ENCODE data around the gene POU2AF1. TPM values are rescaled to one million over a fixed set of nuclear protein-coding genes. Genes with fewer than 3 reads are reported as not detected.

The POU2AF1 gene
- total and polyA plus RNA-seq, 2 of the 13 experiments (the other 11 are each of a cell fraction or from before 2014, with no cell fraction given), result 1.9 to 3.6 TPM

DNA sequence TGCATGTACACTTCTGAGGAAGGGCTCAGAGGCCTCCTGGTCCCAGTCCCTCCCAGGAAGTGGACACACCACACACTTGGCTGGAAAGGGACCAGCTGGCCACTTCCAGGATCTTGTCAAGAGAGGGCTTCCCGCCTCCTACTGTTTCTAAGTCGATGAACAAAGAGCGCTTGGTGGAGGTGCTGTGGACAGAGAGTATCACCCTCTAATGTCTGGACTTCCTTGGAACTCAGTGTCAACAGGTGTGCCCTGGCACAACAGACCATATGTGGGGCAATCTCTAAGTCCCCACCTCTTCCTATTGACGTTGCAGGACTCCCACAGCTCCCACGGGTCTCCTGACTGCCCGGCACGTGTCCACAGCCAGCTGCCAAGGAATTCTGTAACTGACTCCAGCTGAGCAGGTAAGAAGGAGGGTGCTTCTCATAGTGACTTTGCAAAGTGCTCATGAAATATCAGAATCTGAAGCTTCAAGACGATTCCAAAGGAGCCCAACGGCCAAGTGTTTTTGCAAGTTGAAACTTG lies 16.1 kb downstream of the POU2AF1 start:
- no peak for DNase-seq (ENCODE audit: low spot score)
- no peak for FAIRE-seq
- WGBS (ENCODE audit: low lambda C conversion rate), result 79% methylated on average over 6 of the region's 9 CpGs
- TF ChIP-seq ZBTB38 (CRISPR knock-in tag; IDR thresholded peaks at IDR 0.05) (peak; percentile 95), MED1 (CRISPR knock-in tag; IDR thresholded peaks at IDR 0.05) (0 out of 2 replicates have a peak, but pooled peaks have one; percentile 1), RNF2 (conservative IDR thresholded peaks at IDR 0.05; ENCODE audit: low read depth) (no peak), ETV5 (CRISPR knock-in tag; IDR thresholded peaks at IDR 0.05; ENCODE audit: borderline replicate concordance) (peak; percentile 37; the same call in 1 of the 2 replicates), ZNF768 (CRISPR knock-in tag; IDR thresholded peaks at IDR 0.05) (no peak), ZNF572 (CRISPR knock-in tag; IDR thresholded peaks at IDR 0.05) (0 out of 2 replicates have a peak, but pooled peaks have one; percentile 64), SMAD9 (CRISPR knock-in tag; IDR thresholded peaks at IDR 0.05) (no peak), POLR2AphosphoS5 (IDR thresholded peaks at IDR 0.05; ENCODE audit: low read depth, low read length) (no peak), ZSCAN29 (CRISPR knock-in tag; conservative IDR thresholded peaks at IDR 0.05) (0 out of 2 replicates have a peak, but pooled peaks have one; percentile 25), ZNF350 (CRISPR knock-in tag; IDR thresholded peaks at IDR 0.05; ENCODE audit: borderline replicate concordance, low read depth) (0 out of 2 replicates have a peak, but pooled peaks have one; percentile 30), ZNF383 (CRISPR knock-in tag; IDR thresholded peaks at IDR 0.05; ENCODE audit: borderline replicate concordance) (no peak)
- TF ChIP-seq, protein P1, sequence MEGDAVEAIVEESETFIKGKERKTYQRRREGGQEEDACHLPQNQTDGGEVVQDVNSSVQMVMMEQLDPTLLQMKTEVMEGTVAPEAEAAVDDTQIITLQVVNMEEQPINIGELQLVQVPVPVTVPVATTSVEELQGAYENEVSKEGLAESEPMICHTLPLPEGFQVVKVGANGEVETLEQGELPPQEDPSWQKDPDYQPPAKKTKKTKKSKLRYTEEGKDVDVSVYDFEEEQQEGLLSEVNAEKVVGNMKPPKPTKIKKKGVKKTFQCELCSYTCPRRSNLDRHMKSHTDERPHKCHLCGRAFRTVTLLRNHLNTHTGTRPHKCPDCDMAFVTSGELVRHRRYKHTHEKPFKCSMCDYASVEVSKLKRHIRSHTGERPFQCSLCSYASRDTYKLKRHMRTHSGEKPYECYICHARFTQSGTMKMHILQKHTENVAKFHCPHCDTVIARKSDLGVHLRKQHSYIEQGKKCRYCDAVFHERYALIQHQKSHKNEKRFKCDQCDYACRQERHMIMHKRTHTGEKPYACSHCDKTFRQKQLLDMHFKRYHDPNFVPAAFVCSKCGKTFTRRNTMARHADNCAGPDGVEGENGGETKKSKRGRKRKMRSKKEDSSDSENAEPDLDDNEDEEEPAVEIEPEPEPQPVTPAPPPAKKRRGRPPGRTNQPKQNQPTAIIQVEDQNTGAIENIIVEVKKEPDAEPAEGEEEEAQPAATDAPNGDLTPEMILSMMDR (CRISPR knock-in tag; IDR thresholded peaks at IDR 0.05), result no peak
- TF ChIP-seq, protein P2, sequence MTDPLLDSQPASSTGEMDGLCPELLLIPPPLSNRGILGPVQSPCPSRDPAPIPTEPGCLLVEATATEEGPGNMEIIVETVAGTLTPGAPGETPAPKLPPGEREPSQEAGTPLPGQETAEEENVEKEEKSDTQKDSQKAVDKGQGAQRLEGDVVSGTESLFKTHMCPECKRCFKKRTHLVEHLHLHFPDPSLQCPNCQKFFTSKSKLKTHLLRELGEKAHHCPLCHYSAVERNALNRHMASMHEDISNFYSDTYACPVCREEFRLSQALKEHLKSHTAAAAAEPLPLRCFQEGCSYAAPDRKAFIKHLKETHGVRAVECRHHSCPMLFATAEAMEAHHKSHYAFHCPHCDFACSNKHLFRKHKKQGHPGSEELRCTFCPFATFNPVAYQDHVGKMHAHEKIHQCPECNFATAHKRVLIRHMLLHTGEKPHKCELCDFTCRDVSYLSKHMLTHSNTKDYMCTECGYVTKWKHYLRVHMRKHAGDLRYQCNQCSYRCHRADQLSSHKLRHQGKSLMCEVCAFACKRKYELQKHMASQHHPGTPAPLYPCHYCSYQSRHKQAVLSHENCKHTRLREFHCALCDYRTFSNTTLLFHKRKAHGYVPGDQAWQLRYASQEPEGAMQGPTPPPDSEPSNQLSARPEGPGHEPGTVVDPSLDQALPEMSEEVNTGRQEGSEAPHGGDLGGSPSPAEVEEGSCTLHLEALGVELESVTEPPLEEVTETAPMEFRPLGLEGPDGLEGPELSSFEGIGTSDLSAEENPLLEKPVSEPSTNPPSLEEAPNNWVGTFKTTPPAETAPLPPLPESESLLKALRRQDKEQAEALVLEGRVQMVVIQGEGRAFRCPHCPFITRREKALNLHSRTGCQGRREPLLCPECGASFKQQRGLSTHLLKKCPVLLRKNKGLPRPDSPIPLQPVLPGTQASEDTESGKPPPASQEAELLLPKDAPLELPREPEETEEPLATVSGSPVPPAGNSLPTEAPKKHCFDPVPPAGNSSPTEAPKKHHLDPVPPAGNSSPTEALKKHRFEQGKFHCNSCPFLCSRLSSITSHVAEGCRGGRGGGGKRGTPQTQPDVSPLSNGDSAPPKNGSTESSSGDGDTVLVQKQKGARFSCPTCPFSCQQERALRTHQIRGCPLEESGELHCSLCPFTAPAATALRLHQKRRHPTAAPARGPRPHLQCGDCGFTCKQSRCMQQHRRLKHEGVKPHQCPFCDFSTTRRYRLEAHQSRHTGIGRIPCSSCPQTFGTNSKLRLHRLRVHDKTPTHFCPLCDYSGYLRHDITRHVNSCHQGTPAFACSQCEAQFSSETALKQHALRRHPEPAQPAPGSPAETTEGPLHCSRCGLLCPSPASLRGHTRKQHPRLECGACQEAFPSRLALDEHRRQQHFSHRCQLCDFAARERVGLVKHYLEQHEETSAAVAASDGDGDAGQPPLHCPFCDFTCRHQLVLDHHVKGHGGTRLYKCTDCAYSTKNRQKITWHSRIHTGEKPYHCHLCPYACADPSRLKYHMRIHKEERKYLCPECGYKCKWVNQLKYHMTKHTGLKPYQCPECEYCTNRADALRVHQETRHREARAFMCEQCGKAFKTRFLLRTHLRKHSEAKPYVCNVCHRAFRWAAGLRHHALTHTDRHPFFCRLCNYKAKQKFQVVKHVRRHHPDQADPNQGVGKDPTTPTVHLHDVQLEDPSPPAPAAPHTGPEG (CRISPR knock-in tag; IDR thresholded peaks at IDR 0.05), result no peak
- TF ChIP-seq, protein P3, sequence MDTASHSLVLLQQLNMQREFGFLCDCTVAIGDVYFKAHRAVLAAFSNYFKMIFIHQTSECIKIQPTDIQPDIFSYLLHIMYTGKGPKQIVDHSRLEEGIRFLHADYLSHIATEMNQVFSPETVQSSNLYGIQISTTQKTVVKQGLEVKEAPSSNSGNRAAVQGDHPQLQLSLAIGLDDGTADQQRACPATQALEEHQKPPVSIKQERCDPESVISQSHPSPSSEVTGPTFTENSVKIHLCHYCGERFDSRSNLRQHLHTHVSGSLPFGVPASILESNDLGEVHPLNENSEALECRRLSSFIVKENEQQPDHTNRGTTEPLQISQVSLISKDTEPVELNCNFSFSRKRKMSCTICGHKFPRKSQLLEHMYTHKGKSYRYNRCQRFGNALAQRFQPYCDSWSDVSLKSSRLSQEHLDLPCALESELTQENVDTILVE (CRISPR knock-in tag; IDR thresholded peaks at IDR 0.05), result 0 out of 2 replicates have a peak, but pooled peaks have one; percentile 21
- TF ChIP-seq, protein P4, sequence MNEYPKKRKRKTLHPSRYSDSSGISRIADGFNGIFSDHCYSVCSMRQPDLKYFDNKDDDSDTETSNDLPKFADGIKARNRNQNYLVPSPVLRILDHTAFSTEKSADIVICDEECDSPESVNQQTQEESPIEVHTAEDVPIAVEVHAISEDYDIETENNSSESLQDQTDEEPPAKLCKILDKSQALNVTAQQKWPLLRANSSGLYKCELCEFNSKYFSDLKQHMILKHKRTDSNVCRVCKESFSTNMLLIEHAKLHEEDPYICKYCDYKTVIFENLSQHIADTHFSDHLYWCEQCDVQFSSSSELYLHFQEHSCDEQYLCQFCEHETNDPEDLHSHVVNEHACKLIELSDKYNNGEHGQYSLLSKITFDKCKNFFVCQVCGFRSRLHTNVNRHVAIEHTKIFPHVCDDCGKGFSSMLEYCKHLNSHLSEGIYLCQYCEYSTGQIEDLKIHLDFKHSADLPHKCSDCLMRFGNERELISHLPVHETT (CRISPR knock-in tag; conservative IDR thresholded peaks at IDR 0.05), result no peak

More for the DNA sequence above, 16.1 kb downstream of the POU2AF1 start:
- no TSS peak for BruUV-seq (replicated peaks)
- H4K20me1 ChIP-seq (ENCODE audit: insufficient read depth, low read length), result no peaks in the 10 kb centered on the region
- no peaks in the 10 kb centered on the region for H3K27me3 ChIP-seq (ENCODE audit: control insufficient read depth in 1 of 2, insufficient read depth in 2 of 2, low read length in 2 of 2)
- ChIA-PET CTCF (ENCODE audit: low intra/inter-chr PET ratio, low total read pairs) (no interaction called here), POLR2A (interaction anchor here (12.2 kb wide), 1 partner anchor 29 kb away, joined by 197 read pairs; no protein-coding TSS in a partner anchor)
- H3K79me2 ChIP-seq (ENCODE audit: insufficient read depth, low read length), result no peaks in the 10 kb centered on the region
- H3K36me3 ChIP-seq (replicated peaks in 1 of 2; ENCODE audit: control insufficient read depth in 1 of 2, insufficient read depth in 2 of 2, low read length in 2 of 2), result no peaks in the 10 kb centered on the region
- in situ Hi-C loops (cut with HindIII; ENCODE audit: extremely low pct_ligation_motif_present, low pct_unique_long_range_greater_than_20kb), result loop anchor here (5.0 kb wide), 1 partner anchor 54 kb away; no protein-coding TSS in a partner anchor
- H3K4me2 ChIP-seq (ENCODE audit: low read depth, low read length), result no peak overlapping the region
- H3K4me1 ChIP-seq (ENCODE audit: insufficient read depth, low read length), result peaks cover 100% of the 10 kb centered on the region
- H2AFZ ChIP-seq (ENCODE audit: low read length), result no peak overlapping the region
- intact Hi-C loops (cut with micrococcal nuclease; ENCODE audit: unreplicated experiment), result no loop called here
- ATAC-seq, result no peak
- H3K27ac ChIP-seq (ENCODE audit: extremely low read length, insufficient read depth, low read length), result peak overlapping the region; percentile 98
- H3K4me3 ChIP-seq (replicated peaks in 1 of 3; ENCODE audit: insufficient read depth in 1 of 3, low read depth in 2 of 3, low read length in 3 of 3), result no peak overlapping the region
- no peaks in the 10 kb centered on the region for H3K9me3 ChIP-seq (ENCODE audit: low read length)
- peak overlapping the region; percentile 1; the same call in 1 of the 2 replicates for H3K9ac ChIP-seq (ENCODE audit: insufficient read depth, low read depth, low read length)
